Fibroblast of villous mesenchyme (primary cell): ENCODE results near the gene CD84. TPM values are rescaled to one million over a fixed set of nuclear protein-coding genes. Genes with fewer than 3 reads are reported as not detected.
"Not testable (repeated sequence)": the region's sequence is repeated elsewhere in the genome, so short reads cannot be mapped to it uniquely, and the experiment has no call there.

ENCODE experiments used
- DNase-seq: peaks from one replicate; pipeline ENCODE4 v3.0.0-alpha.2; 2010; ENCODE audit warnings: low read depth
- H3K4me3 ChIP-seq: 2 replicates; pipeline ENCODE4 v1.5.1; 2011; ENCODE audit warnings: low read depth, mild to moderate bottlenecking, low read length
- CTCF ChIP-seq: IDR thresholded peaks from 2 replicates; pipeline ENCODE4 v1.5.1; 2012; ENCODE audit warnings: low read depth, mild to moderate bottlenecking, low read length; ENCODE audit not compliant: insufficient read depth
- total RNA-seq: library from RNA; depleted of rRNA; stranded (reverse); fragments of >200 nt; gene quantifications from 2 replicates; pipeline ENCODE4 v1.2.3, GENCODE V29; 2012

CD84 gene
- total RNA-seq, 1 donor = not detected

GRCh38 chr1:160605205-160605604 is 25.9 kb upstream of the CD84 start:
- no peak for DNase-seq
- TF ChIP-seq CTCF = no peak
- H3K4me3 ChIP-seq = no peak overlapping the region

- H3K4me3 ChIP-seq = no peak overlapping the region
- no peak for TF ChIP-seq CTCF
- DNase-seq = no peak
These were observed 18.4 kb upstream of the CD84 start for GRCh38 chr1:160597705-160598104.

GRCh38 chr1:160597051-160597450 is 17.8 kb upstream of the CD84 start:
- H3K4me3 ChIP-seq = no peak overlapping the region
- no peak for TF ChIP-seq CTCF
- DNase-seq = no peak

GRCh38 chr1:160590488-160590887 is 11.2 kb upstream of the CD84 start:
- H3K4me3 ChIP-seq = no peak overlapping the region
- no peak for TF ChIP-seq CTCF

GRCh38 chr1:160588468-160588867 is 9.2 kb upstream of the CD84 start:
- TF ChIP-seq CTCF = no peak
- DNase-seq = no peak
- H3K4me3 ChIP-seq = no peak overlapping the region

More at GRCh38 chr1:160590488-160590887, 11.2 kb upstream of the CD84 start:
- no peak for DNase-seq

GRCh38 chr1:160584784-160585183 is 5.5 kb upstream of the CD84 start:
- no peak overlapping the region for H3K4me3 ChIP-seq
- no peak for TF ChIP-seq CTCF
- DNase-seq = no peak

- H3K4me3 ChIP-seq, DNase-seq: not testable (repeated sequence)
These were observed 3.7 kb upstream of the CD84 start for GRCh38 chr1:160582976-160583375.
